Loucy (cell line): Measurements from ENCODE around the gene CUL9.

Source experiments
- CTCF ChIP-seq: fragments of 200-600 bp; sonication (generic); conservative IDR thresholded peaks from 2 replicates; pipeline ENCODE4 v1.5.1; 2014; ENCODE audit warnings: mild to moderate bottlenecking, antibody characterized with exemption, low read length
- EZH2phosphoT487 ChIP-seq: fragments of 200-600 bp; IDR thresholded peaks from 2 replicates; pipeline ENCODE4 v1.6.1; 2018; ENCODE audit warnings: antibody characterized with exemption, mild to moderate bottlenecking, moderate library complexity, borderline replicate concordance

- TF ChIP-seq CTCF (no peak), EZH2phosphoT487 (no peak)
Measured at GRCh38 chr6:43231735-43232450, 49.9 kb downstream of the CUL9 start.
